Measurements from ENCODE around the gene CRYL1. TPM values are rescaled to one million over a fixed set of nuclear protein-coding genes. Genes with fewer than 3 reads are reported as not detected.

The CRYL1 gene
- total RNA-seq, 1 donor from 2014 or later = 35.0 TPM

GRCh38 chr13:20494656-20495055 is 31.0 kb downstream of the CRYL1 start:
- DNase-seq (ENCODE audit: low spot score) = no peak

DNA sequence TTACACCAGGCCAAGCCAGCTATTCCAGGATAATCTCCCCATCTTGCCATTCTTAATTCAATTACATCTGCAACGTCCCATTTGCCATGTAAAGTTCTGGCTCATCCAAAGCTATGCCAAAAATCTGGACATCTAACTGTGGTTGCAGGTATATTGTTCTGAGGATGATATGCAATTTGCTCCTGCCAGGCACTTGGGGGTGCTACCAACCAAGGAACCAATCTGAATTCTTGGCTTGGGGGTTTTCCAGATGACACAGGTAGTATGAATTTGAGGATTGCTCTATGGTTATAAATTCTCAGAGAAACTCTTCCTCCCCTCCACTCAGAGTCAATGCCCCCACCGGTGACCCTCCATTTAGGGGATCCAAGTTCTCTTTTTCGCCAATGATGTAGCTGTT is 33.0 kb downstream of the CRYL1 start:
- no peak for DNase-seq (ENCODE audit: low spot score)

DNA sequence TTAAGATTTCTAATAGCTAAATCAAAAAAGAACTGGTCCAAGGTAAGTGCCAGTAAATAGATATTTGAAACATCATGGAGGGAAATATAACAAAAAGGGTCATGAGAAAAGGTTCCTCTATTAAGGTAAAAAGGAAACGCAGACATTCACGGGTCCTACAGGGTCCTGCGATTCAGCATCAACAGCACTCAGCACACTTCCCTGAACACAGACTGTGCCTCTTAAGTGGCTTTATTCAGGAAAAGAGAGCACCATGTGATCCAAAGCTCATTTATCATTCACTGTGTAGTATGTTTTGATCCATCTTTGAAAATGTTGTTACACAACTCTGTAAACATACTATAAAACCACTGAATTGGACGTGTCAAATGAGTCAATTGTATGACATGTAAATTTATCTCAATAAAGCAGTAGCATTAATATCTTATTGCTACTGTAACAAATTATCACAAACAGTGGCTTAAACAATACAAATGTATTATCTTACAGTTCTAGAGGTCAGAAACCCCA is 33.7 kb downstream of the CRYL1 start:
- DNase-seq (ENCODE audit: low spot score) = no peak

DNA sequence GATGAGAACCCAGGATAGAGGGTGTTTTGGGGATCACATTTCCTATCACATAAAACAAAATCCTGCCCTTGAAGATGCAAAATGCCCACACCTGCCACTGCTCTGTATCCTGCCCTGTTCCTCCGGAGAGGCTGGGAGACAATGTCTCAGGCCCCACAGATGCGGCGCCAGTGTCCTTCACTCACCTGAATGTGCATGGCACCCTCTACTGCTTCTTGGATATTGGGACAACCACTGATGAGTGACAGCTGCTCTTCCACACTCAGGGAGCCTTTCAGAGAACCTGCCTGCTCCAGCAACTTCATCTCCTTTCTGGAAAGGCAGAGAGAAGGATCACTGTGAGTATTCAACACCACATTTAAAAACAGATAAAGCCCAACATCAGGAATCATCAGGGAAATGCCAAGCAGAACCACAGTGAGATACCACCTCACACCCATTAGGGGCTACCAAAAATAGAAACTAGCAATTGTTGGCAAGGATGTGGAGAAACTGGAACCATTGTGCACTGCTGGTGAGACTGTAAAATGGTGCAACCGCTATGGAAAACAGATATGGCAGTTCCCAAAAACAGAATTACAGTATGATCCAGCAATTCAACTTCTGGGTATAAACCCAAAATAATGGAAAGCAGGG is 36.4 kb downstream of the CRYL1 start:
- DNase-seq (ENCODE audit: low spot score) = no peak

DNA sequence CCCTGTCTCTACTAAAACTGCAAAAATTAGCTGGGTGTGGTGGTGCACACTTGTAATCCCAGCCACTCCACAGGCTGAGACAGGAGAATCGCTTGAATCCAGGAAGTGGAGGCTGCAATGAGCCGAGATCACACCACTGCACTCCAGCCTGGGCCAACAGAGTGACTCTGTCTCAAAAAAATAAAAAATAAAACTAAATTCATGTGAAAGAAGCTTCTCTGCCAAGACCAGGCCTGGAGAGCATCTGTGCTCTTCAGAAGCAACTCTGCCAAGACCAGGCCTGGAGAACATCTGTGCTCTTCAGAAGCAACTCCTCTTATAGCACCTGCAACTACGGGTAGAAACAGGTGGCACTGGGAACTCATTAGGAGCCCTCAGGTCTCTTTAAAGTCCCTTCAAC is 37.7 kb downstream of the CRYL1 start:
- no peak for DNase-seq (ENCODE audit: low spot score)

DNA sequence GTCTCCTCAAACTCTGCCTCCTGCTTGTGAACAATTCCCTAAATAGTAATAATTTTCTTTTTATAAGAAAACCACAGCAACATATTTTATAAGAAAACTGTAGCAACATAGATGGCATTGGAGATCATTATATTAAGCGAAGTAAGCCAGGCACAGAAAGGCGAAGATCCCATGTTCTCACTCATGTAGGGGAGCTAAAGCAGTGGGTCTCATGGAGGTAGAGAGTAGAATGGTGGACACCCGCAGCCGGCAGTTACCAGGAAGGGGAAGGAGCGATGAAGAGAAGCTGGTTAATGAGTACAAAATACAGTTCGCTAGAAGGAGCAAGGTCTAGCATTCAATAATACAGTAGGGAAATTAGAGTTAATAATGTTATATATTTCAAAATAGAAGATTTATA is 42.9 kb downstream of the CRYL1 start:
- DNase-seq (ENCODE audit: low spot score) = no peak

DNA sequence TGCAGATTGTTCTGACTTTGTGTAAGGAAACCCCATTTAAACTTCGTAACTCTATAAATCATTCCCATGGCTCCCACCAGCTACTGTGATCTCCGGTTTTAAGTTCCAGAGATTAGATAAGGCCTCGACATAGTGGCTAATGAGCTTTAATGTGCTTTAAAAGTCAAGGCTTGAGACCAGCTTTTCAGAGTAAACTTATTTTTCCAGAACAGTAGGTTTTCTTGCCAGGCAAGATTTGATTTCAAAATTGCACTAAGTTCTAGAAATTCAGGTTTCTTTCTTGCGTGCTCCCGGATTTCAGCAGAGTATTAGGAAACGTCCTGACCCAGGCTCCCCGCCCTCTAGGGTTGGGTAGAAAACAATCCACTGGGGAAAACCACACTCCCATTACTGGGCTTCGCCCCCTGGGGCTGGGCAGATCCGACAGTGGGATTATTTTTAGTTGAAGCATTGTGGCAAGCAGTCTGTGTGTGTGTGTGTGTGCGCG is 43.3 kb downstream of the CRYL1 start:
- no peak for DNase-seq (ENCODE audit: low spot score)

GRCh38 chr13:20477394-20477793 is 48.3 kb downstream of the CRYL1 start:
- no peak for DNase-seq (ENCODE audit: low spot score)

DNA sequence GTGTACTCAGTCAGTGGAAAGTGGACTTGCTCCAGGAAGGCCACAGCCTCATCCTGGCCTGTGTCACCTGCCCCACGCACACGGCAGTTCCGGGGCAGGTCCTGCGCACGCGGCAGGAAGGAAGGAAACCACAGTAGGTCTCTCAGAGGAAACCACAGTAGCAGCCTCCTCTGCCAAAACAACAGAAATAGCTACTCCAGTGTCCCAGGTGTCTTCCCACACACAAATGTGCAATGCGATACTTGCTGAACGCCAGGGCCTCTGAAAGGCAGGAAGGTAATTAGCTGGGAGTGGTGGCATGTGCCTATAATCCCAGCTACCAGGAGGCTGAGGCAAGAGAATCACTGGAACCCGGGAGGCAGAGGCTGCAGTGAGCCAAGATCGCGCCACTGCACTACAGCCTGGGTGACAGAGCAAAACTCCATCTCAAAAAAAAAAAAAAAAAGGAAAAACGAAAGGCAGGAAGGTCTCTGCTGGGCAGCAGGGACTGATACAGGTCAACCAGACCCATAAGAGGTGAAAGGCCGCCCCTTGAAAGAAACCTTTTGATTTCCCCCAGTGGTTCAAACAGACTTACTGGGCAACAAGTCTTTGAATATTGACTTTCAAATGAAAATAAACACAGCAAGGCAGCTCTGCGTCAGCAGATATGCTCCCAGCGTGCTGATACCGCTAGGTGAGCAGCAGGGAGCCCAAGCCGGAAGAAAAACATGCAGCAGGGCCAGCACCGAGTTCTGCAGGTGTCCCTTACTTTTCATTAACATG is 49.5 kb downstream of the CRYL1 start:
- no peak for DNase-seq (ENCODE audit: low spot score)

DNA sequence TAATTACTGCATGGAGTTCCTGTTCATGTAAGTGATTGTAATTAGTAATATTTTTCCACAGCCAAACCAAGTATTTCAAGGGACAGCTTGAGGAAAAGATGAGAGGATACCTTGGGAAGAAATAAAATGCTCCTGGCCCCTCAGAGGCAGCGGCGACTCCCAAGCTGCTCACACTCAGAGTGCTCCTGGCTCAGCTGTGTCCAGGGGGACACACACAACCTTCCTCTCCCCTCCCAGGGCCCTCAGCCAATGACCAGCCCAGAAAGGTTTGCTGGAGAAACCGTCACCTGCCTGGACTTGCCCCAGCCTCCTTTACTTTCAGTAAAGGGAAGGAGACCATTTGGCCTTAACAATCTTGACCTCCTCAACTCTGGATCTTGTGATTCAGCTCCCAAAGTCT is 51.1 kb downstream of the CRYL1 start:
- DNase-seq (ENCODE audit: low spot score) = no peak

DNA sequence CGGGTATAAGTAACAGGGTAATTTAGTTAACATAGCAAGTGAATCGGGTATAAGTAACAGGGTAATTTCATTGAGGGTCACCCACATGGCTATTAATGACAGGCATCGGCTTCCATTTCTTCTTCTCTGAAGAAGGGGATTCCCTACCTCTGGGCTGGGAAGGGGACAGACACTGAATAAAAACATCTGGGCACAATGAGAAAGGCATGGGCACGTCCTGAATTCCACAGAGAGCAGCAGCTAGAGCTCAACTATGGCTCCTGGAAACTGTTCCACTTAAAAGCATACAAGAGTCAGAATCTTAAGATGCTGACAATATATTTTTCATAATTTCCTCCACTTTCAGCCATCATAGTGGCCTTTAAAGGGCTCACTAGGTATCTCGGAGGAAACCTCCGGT is 51.8 kb downstream of the CRYL1 start:
- no peak for DNase-seq (ENCODE audit: low spot score)

DNA sequence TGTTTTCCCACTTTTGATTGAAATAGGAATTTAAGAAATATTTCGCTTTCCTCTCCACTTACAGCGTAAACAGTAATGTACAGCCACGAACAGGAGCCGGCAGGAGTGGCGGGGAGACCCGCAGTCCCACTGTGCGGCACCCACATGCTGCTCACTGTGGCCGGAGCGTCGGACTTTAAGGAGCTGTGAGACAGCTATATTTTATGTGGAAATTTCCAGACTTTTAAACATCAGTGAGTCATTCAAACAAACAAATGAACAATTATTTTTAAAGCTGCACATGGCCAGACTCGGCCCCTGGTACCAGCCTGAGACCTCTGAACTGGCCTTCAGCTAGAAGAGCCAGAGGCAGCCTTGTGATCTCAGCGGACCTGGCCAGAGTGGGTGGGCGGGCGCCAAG is 52.5 kb downstream of the CRYL1 start:
- no peak for DNase-seq (ENCODE audit: low spot score)

DNA sequence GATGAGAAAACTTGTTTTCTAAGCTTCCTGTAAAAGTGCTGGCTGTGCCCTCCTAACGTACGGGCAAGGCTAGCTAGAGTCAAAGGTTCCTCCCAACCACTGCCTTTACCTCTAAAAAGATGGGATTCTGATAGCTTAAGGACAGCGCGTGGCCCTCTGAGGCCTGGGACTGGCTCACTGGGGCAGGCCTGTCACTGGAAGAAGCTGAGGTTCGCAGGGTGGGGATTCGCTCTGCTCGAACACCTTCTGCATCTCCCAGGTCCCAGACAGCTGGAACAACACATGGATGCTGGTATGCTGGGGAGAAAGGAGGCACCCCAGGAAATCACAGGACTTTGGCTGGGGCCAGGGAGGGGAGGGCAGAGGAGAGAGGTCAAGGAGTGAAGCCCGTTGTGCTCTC is 53.1 kb downstream of the CRYL1 start:
- no peak for DNase-seq (ENCODE audit: low spot score)

DNA sequence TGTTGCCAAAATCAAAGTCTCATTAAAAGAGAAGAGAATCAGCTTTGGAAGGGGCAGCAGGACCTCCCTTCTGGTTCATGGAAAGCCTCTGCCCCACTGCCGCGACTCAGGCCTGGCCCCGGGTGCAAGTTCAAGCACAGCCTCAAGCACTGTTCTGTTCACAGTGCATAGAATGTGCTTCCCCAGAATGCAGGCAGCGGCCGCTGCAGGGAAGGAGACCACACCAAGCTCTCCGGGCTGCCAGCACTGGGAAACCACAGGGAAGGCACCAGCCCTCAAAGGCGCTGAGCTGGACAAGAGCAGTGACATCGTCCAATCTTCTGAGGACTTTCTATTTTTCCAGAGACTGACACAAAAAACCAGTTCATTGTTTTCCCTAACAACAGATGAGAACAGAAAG is 55.5 kb downstream of the CRYL1 start:
- DNase-seq (ENCODE audit: low spot score) = no peak

GRCh38 chr13:20466371-20466770 is 59.3 kb downstream of the CRYL1 start:
- DNase-seq (ENCODE audit: low spot score) = no peak

DNA sequence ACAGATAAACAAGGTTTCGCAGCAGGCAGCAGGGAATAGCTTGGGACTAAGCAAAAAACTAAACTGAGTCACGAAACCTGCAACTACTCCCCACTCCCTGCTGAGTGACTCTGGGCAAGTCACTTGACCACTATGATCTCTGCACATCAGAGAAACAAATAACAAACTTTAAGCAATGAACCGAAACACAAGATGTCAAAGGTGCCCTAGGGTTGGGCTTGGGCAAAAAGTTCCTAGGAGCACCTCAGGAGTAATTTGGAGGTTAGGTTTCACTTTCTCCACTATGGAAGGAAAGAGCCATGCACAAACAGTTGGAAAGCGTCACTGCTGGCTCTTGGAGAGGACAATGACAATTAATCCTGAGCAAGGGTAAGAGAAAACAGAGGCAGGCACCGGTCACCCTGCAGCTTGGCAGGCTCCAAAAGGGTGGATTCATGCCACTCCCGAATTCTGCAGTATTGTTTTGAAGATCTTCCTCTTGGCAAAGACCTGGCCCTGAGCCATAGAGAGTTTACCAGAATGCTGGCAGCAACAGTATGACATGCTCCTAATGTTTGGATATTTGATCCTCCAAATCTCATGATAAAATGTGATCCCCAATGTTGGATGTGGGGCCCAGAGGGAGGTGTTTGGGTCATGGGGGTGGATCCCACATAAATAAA is 60.3 kb downstream of the CRYL1 start:
- DNase-seq (ENCODE audit: low spot score) = no peak

- no peak for DNase-seq (ENCODE audit: low spot score)
These were observed 62.7 kb downstream of the CRYL1 start for GRCh38 chr13:20462921-20463320.

- DNase-seq (ENCODE audit: low spot score) = no peak
These were observed 63.1 kb downstream of the CRYL1 start for GRCh38 chr13:20462533-20462915.

- DNase-seq (ENCODE audit: low spot score) = no peak
These were observed 63.7 kb downstream of the CRYL1 start for GRCh38 chr13:20461860-20462532.

DNA sequence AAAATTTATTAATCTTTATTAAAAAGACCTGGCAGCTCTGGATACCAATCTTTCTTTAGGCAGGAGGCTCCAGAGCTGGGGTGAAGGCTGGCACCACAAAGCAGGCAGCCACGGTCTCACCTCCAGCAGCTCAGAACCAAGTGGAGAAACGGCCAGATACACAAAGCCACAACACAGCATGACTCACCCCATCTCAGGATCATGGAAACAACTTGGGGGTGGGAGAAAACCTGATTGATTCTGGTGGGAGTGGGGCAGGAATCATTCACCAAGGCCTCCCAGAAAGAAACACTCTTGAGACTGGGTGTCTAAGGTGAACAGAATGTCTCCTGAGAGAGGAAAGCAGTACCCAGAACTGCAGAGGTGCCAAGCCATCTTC is 64.2 kb downstream of the CRYL1 start:
- no peak for DNase-seq (ENCODE audit: low spot score)

DNA sequence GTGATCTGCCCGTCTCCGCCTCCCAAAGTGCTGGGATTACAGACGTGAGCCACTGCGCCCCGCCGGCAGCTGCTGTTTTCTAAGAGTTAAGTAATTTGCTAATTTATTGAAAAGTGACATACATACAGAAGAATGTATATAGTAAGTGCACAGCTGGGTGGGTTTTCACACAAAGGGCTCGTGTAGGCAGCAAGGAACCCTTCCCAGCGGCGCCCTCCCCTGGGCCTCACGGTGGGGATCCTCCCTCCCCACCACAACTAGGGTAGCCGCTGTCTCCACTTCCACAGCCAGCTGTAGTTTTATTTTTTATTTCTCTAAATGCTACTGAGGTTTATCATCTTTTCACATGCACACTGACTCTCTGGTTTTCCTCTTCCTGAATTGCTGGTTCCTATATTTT is 64.9 kb downstream of the CRYL1 start:
- DNase-seq (ENCODE audit: low spot score) = no peak

- no peak for DNase-seq (ENCODE audit: low spot score)
These were observed 68.0 kb downstream of the CRYL1 start for GRCh38 chr13:20457670-20458069.

Data from ureter (tissue), 1 donor.